ENCODE results near the gene APOB.

Gene APOB

DNA sequence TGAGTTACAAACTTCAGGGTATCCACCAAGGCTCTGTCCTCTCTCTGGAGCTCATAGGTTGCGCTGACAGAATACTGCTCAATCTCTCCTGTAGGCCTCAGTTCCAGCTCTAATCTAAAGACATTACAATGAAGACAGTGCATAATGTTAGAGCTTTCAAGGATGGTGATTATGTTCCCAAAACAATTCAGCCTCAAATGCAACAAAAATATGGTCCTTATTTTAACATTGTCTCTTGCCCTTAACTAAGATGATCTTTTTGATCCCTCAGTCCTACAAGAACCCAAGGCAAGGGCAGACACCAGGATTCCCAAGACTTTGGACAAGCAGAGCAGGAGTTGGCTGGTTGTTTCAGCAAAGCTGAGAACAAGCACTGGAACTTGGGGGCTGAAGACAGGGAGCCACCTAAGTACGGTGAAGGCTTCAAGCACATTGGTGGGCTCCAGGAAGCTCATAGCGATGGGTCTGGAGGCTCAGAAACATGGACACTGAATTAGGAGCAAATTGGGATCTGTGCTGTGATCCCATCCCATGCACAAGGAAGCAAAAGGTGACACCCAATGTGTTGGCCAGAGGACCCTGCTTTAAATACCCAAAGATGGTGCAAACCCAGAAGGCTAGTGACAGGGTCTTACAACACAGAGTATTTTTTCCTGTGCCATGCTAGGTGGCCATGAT, 24.7 kb downstream of the APOB start:
- no peak for DNase-seq (ENCODE audit: low spot score)

DNA sequence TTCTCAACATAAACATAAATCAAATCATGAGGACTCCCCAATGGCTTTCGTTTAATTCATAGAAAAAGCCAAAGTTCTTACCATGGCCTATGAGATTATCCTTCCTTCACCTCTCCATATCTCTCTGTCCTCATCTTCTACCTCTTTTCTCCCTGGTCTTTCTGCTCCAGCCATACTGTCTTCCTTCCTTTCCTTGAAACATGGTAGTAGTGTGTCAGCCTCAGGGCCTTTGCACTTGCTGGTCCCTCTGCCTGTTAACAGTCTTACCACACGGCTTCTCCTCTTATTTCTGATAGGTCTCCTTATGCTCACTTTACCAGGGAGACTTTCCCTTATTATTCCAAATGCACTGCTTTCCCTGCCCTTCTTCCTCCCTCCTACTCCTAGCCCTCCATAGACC, 25.6 kb downstream of the APOB start:
- no peak for DNase-seq (ENCODE audit: low spot score)

DNA sequence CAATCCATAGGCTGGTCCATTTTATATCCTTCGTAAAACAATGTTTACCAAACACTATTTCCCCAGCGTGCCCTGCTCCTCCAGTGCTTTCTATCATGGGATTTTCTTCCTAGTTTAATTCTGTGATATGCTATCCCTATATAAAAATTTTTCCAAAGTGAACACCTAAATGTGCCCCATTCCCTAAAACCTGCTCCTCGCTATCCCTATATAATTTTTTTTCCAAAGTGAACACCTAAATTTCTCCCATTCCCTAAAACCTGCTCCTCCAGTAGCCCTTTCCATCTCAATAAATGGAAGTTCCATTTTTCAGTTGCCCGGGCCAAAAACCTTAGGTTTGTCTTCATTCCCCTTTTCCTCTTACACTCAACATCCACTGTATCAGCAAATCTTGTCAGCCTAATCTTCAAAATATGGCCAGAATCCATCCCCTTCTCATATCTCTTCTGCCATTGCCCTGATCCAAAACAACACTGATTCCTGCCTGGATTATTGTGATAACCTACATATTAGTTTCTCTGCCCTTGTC, 26.1 kb downstream of the APOB start:
- DNase-seq (ENCODE audit: low spot score) = no peak

DNA sequence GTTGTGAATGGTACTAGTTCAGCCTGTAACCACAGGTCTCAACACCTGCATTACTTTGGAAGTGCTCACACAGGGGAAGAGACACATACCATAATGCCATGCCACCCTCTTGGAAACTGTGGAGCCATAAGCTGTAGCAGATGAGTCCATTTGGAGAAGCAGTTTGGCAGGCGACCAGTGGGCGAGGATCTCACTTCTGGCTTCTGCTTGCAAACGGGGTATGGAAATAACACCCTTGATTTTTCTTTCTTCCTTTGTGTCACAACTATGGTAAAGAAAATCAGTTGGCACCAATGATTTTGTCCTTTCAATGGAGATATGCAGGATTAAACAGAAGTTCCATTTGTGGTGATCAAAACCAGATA, 28.6 kb downstream of the APOB start:
- no peak for DNase-seq (ENCODE audit: low spot score)

DNA sequence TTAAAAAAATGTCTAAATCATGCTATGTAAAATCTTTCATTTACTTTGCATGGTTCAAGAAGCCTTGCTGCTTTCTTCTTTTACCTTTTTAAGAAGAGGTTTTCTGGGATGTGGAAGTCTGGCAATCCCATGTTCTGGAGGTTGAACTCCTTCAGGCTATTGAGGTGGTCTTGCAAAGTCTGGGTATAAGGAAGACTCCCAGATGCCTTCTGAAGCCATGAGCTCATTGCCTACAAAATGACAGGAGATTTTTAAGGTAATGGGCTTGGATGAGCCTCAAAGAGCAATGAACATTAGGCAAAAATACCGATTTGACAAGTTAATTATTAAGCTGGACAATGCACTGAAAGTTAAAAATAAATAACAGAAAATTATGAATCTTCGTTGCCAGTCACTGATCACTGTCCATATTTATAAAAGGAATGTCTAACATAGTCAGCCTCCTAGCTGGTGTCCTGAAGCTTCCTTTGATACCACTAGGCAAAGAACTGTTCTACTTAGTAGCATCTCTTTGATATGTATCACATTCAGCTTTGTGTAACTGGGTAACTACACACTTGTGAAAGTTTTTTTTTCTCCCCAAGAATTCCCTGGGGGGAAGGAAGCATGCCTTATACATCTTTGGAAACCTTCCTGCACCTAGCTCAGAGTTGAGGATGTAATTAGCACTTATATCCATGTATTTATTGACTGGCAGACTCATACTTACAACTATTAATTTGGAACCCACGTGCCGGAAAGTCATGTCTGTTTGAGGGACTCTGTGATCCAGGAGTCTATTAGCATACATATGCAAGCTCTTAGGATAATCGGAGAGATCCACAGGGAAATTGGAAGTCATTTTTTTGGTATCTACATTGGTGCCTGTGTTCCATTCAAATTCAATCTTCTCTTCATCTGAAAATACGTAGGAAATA, 29.3 kb downstream of the APOB start:
- DNase-seq (ENCODE audit: low spot score) = no peak

DNA sequence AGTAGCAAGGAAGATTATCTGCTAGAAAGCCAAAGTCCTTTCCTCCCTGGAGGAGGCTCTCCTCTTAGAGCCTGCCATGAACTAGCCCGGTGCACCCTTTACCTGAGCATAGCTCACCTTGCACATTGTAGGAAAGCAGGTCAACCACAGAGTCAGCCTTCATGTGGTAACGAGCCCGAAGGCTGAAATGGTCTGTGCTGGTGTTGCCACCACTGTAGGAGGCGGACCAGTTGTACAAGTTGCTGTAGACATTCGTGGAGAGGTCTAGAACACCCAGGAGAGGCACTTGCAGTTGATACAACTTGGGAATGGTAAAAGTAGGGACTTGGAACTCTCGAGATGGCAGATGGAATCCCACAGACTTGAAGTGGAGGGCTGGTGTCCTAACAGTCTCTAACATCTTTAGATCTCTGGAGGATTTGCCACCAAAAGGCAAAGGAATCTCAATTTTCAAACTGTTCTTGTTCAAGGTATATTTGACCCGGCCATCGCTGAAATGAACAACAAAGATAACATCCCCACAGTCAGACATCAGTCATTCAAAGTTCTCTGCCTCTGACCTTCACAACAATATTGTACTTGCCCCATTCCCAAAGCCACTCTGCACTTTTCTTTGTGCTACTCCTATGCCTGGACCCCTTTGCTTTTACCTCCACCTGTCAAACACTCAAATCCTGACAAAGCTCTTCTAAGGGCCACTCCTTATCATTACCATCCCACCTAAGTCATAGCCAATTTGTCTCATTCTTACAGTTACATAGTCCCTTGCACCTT, 30.6 kb downstream of the APOB start:
- DNase-seq (ENCODE audit: low spot score) = no peak

DNA sequence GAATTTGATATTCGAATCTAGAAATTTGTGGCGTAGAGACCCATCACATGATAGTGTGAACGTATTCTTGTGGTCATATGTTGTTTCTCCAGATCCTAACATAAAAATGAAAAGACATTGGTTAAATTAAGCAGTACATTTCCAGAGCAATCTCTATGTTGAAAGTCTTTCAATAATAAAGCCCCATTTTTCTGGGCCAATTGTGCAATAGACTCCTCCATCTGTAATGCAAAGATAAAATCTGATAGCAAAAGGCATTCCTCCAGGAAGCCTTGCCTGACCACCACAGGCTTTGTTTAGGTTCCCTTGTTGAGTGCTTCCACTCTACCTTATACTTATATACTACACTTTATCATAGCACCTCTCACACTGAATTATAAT, 31.3 kb downstream of the APOB start:
- DNase-seq (ENCODE audit: low spot score) = no peak

DNA sequence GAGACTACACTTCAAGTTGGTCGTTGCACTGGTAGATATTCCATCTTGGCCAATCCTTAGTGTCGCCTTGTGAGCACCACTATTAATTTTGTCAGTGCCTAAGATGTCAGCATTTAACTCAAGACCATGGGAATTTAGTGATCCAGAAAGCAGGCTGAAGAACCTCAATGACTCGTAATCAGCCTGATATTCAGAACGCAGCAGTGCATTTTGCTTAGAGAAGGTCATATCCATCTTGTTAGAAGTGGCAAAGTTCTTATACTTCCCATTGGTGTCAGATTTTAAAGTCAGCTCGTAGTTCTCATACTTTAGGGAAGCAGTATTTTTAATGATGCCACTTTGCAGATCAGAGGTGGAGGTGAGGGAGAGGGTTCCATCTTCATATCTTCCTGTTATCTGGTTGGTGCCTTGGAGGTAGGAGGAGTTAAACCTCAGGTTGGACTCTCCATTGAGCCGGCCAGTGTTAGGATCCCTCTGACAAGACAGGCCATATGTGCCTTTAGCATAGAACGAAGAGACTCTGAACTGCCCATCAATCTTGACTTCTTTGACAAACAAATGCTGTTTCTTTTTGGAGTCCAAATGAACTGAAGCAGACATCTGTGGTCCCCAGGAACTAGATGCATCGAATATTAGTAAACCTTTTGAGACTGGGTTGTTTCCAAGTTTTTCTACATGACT, 31.9 kb downstream of the APOB start:
- DNase-seq (ENCODE audit: low spot score) = no peak

DNA sequence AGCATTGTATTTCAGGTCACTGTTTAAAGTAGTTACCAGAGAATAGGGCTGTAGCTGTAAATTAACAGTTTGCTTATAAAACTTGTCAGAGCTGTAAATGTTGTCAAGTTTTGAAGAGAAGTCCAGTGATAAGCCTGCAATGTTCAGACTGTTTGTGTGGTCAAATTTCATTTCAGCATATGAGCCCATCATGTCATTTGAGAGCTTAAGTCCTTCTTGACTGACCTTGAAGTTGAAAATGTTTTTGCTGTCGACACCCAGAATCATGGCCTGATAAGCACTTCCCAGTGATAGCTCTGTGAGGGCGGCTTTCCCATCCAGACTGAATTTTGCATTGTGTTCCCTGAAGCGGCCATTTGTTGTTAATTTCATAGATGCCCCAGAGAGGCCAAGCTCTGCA, 32.4 kb downstream of the APOB start:
- DNase-seq (ENCODE audit: low spot score) = no peak

DNA sequence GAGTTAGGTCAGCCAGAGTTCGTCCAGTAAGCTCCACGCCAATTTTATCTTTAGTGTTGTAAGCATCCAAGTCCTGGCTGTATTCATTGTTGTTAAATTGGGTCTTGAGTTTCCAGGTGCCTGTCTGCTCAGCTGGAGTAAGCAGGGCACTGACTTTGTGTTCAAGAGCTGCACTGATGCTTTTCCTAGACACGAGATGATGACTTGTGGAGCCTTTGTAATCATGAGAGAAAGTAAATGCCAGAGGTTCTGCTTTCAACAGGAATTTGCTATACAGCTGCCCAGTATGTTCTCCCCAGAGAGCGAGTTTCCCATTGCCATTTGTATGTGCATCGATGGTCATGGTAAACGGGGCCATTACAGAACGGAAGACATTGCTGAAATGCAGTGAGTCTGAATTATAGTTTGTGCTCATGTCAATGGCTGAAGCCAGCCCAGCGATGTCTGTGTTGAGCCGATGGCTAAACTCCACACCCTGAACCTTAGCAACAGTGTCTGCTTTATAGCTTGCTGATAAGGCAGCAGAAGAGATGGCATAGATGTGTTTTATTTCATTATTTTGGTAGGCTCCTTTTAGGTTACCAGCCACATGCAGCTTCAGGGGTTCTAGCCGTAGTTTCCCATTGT, 32.9 kb downstream of the APOB start:
- DNase-seq (ENCODE audit: low spot score) = no peak

DNA sequence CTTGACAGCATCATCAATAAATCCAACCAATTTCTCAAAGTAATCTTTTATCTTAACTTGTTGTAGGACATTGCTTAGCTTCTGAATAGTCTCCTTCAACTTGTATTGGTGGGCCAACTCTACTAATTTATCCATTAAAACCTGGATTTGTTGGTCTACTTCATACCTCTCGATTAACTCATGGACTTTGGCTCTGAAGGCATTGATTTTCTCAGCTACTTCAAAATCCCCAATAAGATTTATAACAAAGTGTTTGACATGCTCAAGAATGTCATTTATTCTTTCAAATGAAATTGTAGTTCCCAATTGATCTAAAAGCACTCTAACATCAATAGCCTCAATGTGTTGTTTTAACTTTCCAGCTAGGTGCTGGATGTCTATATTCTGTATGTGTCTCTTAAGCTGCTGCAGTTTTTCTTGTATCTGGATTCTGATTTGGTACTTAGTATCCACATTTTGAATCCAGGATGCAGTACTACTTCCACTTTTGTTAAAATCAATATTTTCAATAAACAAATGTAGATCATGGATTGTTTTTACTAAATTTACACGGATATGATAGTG, 34.1 kb downstream of the APOB start:
- DNase-seq (ENCODE audit: low spot score) = no peak

DNA sequence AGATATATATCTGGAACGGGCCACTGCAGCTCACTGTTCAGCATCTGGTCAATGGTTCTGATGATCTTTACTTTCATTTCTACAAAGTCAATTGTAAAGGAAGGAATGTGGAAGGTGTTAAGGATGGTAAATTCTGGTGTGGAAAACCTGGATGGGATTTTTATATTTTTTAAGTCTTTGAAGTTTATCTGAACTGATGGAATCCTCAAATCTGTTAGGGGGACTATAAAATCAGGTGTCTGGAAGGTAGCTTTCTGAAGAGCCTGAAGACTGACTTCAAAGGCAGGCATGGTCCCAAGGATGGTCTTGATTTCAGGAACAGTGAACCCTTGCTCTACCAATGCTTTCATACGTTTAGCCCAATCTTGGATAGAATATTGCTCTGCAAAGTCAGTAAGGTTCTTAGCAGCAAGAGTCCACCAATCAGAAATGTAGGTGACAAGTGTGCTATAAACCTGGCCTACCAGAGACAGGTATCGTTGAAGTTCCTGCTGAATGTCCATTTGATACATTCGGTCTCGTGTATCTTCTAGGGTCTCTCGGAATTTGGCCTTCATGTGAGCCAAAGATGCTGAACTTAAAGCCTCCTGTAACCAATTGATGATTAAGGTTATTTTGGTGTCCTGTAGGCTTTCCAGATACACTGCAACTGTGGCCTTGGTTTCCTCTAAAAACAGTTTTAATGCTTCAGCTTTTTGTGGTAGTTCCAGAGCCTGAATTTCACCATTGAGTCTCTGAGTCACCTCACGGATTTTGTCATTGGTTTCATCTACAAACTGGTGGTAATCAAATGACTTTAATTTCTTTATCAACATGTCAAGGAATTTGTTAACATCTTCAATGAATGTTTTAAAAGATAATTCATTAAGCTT, 34.8 kb downstream of the APOB start:
- no peak for DNase-seq (ENCODE audit: low spot score)

DNA sequence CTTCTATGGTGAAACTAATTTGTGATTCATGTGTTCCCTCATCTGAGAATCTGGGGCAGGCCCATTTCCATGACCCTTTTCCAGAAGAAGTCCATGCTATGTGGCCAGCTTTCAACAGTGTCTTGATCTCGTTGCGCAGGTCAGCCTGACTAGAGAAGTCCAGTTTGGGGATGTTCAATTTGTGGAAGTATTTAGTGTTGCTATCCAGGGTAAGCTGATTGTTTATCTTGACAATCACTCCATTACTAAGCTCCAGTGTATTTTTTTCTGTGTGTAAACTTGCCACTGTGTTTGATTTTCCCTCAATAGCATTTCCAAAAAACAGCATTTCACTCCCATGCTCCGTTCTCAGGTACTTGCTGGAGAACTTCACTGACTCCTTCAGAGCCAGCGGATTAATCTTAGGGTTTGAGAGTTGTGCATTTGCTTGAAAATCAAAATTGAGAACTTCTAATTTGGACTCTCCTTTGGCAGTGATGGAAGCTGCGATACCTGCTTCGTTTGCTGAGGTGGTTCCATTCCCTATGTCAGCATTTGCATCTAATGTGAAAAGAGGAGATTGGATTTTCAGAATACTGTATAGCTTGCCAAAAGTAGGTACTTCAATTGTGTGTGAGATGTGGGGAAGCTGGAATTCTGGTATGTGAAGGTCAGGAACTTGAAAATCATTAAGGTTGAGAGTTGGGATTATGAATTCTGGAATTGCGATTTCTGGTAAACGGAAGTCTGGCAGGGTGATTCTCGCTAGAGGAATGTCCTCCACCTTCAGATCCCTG, 35.7 kb downstream of the APOB start:
- DNase-seq (ENCODE audit: low spot score) = no peak

DNA sequence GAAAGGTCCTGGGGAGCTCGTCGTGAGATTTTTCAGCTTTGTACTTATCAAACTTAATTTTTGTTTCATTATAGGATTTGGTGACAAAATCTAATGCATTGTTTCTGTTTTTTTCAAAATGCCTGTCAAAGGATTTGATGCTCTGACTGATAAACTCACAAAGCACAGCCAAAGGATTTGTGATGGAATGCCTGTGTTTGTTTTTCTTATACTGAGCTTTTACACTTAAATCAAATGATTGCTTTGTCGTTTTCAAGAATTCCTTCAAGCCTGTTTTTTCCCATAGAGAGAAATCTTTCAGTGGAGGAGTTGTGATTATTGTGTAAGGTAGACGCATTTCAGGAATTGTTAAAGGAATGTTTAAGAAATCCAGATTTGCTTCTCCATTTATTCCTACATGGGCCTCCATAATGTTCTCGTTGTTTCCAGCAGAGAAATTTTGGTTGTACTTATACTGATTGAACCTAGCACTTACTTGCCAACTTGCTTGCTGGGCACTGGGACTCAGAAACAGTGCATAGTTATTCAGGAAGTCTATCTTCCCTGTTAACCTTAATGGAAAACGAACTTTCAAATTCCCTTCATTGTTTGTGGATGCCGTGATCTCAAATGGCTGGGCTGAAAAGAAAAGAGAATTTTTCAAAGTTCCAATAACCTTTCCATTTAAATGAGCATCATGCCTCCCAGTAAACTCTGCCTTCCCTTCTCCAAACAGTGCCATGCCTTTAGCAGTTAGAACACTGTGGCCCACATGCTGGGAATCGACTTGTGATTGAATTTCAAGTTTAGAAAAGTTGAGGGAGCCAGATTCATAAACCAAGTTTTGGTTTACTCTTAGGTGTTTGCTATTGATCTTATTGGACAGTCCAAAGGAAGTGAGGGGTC, 36.5 kb downstream of the APOB start:
- no peak for DNase-seq (ENCODE audit: low spot score)

DNA sequence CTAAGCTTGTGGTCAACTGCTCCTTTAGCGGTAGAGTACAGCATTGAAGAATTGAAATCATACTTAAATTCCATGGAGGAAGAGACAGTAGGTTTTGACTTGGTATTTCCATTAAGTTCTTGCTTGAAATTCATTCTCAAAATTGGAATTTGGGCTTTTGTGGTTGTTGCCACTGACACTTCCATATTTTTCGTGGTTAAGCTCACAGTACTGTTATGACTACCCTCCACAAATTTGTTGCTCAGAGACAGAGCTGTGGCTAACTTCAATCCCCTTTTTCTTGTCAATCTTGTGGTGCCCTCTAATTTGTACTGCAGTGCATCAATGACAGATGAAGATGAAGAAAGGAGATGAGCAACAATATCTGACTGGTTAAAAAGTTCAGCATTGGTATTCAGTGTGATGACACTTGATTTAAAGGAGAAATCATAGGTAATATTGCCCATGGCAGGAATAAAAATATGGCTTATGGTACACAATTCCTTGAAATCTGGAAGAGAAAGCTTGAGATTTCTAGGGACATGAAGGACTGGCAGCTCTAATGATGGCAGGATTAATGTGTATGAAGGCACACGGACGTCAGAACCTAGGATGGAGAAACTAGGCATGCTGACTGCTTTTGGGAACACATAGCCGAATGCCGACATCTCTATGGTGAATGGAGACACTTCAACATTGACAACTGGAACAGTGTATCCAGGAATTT, 37.3 kb downstream of the APOB start:
- DNase-seq (ENCODE audit: low spot score) = no peak

DNA sequence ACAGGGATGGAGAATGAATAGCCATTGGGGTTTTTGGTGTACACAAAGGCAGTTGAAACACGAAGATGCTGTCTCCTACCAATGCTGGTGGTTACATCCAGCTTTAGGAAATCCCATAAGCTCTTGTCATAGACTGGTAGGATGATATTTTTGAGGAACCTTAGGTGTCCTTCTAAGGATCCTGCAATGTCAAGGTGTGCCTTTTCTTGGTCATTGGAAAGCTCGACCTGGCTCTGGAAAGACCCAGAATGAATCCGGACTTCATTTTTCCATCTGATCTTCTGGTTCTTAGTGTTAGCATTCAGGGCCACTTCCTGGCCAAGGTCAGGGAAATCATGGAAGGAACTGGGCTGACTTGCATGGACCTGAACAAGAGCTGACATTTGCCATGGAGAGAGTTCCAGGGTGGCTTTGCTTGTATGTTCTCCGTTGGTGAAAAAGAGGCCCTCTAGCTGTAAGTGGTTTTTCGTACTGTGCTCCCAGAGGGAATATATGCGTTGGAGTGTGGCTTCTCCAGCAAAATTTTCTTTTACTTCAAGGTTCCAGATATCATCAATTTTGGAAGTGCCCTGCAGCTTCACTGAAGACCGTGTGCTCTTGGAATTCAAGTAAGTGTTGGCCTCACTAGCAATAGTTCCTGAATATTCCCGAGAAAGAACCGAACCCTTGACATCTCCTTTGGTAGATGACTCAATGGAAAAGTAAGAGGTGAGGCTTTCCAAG, 38.0 kb downstream of the APOB start:
- no peak for DNase-seq (ENCODE audit: low spot score)

DNA sequence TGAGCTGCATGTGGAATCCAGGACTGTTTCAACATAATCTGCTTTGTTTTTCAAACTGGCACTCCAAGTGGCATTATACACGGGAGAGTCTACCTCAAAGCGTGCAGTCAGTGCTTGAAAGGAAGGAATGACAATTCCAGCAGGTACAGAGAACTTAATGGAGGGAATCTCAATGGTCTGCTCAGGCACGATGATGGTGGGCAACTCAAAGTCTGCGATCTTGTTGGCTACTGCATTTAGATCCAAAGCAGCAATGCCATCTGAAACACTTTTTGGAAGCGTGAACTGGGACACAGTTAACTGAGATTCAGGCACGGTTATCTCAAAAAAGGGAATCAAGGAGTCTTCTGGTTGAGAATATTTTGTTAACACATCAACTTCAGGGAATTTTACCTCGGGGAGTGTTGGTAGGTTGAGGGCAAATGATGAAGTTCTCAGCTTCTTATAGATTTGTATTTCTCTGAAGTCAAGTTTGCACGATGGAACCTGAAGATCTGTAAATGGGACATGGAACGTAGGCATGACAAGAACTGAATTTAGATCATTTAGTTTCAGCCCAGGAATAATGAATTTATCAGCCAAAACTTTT, 38.7 kb downstream of the APOB start:
- DNase-seq (ENCODE audit: low spot score) = no peak
